Panc1 (cell line): ENCODE data around the gene FZD4. TPM values are rescaled to one million over a fixed set of nuclear protein-coding genes. Genes with fewer than 3 reads are reported as not detected.

Experiments
- total RNA-seq: library from RNA; stranded (reverse); gene quantifications from one replicate; pipeline ENCODE4 v1.2.1, GENCODE V29; 2021; ENCODE audit not compliant: unreplicated experiment

FZD4 gene
- total RNA-seq, 1 experiment from 2014 or later, result 11.1 TPM

Other genes starting within 250 kb of the FZD4 start
- 355 TPM for gene PRSS23, start 154.9 kb downstream of the FZD4 start, total RNA-seq
- gene TMEM135, start 82.5 kb upstream of the FZD4 start, total RNA-seq, result 65.5 TPM